ENCODE measurements around the gene SLC9A7.

SLC9A7 gene

DNA sequence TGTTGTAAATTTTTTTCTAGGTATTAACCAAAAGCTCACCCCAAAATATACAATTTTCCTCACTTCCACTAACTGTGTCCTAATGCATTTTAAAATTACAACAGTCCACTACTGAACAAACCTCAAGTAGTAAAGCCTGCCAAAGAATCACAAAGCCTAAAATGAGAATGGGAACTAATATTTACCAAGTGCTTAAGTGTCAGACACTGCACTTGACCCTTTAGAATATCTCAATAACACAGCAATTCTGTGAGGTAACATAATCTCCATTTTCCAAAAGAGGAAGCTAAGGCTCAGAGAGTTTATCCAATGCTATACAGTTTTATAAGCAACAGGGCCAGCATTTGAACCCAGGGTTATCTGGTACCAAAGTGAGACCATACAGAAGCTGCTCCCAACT lies 4.9 kb downstream of the SLC9A7 start:
- ATAC-seq: no peak

GRCh38 chrX:46750889-46751288 lies 8.0 kb downstream of the SLC9A7 start:
- no peak for ATAC-seq

- ATAC-seq: no peak
Observed at GRCh38 chrX:46744009-46744408, 14.9 kb downstream of the SLC9A7 start.

- no peak for ATAC-seq
Observed at GRCh38 chrX:46743046-46743445, 15.9 kb downstream of the SLC9A7 start.

- no peak for ATAC-seq
Observed at GRCh38 chrX:46739736-46740135, 19.2 kb downstream of the SLC9A7 start.

- no peak for ATAC-seq
Observed at GRCh38 chrX:46737462-46737861, 21.5 kb downstream of the SLC9A7 start.

- ATAC-seq: no peak
Observed at GRCh38 chrX:46737041-46737440, 21.9 kb downstream of the SLC9A7 start.

DNA sequence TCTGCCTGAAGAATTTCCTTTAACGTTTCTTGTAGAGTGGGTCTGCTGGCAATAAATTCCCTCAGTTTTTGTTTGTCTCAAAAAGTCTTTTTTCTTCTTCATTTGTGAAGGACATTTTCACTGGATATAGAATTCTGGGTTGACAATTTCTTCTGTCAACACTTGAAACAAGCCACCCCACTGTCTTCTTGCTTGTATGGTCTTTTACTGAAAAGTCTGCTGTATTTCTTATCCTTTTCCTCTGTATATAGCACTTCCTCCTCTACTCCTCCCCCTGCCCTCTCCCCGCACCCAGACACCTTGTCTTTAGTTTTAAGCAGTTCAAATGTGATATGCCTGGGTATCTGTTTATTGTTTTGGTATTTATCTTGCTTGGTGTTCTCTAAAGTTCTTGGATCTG lies 23.3 kb downstream of the SLC9A7 start:
- no peak for ATAC-seq

GRCh38 chrX:46733226-46733625 lies 25.7 kb downstream of the SLC9A7 start:
- peak; percentile 51 to 77 for ATAC-seq

DNA sequence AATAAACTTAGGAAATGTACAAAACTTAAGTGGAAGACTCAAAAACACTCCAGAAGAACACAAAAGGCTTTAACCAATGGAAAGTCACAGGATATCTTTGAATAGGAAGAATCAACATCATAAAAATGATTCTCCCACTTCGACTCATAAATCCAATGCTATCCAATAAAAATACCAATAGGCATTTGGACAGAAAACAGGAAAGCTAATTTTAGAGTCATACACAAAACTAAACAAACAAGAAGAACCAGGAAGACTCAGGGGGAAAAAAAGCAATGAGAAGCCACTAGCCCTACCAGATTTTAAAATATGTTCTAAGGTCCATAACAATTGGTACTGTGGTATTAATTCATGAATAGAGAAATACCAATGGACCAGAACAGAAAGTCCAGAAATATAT lies 28.2 kb downstream of the SLC9A7 start:
- ATAC-seq: no peak

DNA sequence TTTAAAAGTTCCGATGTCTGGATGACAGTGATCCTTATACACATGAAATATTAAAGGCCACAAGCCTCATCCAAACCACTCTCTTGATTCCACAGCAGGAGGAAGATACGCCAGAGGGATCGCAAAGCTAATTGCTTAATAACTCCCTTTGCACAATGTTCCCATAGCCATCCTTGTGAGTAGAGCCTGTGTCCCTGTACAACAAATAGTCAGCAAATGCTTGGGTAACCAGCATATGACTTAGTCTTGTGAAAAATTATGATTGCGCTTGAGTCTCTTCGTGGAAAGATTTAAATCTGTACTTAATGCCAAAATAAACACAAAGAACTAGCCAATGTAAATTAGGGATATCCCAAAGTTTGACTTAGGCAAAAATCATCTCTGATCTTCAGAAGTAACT lies 31.5 kb downstream of the SLC9A7 start:
- no peak for ATAC-seq

- ATAC-seq: peak; percentile 44 to 60
Observed at GRCh38 chrX:46723569-46723927, 35.4 kb downstream of the SLC9A7 start.

DNA sequence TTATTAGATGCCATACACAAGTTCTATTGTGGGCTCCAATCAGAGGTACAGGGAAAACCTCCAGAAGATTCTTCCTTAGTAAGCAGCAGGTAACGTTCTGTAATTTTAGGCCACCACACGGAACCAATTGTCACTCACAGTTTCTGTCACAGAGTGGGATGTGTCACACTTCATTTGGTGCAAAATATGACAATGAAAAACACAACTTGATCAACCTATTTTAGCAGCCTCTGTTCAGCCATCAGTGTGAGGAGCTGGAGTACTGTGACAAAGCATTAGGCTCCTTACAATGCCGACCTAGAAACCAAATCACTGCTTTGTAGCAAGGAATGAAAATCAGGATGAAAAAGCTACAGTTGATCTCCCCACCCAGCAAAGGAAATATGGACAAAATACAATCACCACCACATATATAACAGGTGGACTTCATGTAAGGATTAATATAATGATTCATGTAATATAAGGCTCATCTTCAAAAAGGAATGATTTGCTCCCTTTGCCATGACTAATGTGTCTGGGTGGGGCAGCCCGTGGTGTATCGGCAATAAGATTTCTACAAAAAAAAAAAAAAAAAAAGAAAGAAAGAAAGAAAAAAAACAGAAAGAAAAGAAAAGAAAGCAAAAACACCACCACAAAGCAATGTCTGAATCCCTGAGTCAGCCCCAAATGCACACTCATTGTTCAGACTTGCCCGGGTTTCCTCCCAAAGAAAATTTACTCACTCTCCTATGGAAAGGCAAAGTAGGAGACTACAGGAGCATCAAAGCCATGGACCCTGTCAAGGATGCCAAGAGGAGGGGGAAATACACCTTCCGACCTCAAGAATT lies 36.0 kb downstream of the SLC9A7 start:
- peak in 1 of 2 donors; percentile 28 for ATAC-seq

GRCh38 chrX:46716796-46717195 lies 42.1 kb downstream of the SLC9A7 start:
- ATAC-seq: no peak

GRCh38 chrX:46715997-46716396 lies 42.9 kb downstream of the SLC9A7 start:
- no peak for ATAC-seq

GRCh38 chrX:46715530-46715929 lies 43.4 kb downstream of the SLC9A7 start:
- peak; percentile 42 to 46 for ATAC-seq

- ATAC-seq: peak; percentile 45 to 57
Observed at GRCh38 chrX:46713672-46714490, 45.0 kb downstream of the SLC9A7 start.

GRCh38 chrX:46712764-46713163 lies 46.2 kb downstream of the SLC9A7 start:
- ATAC-seq: no peak

DNA sequence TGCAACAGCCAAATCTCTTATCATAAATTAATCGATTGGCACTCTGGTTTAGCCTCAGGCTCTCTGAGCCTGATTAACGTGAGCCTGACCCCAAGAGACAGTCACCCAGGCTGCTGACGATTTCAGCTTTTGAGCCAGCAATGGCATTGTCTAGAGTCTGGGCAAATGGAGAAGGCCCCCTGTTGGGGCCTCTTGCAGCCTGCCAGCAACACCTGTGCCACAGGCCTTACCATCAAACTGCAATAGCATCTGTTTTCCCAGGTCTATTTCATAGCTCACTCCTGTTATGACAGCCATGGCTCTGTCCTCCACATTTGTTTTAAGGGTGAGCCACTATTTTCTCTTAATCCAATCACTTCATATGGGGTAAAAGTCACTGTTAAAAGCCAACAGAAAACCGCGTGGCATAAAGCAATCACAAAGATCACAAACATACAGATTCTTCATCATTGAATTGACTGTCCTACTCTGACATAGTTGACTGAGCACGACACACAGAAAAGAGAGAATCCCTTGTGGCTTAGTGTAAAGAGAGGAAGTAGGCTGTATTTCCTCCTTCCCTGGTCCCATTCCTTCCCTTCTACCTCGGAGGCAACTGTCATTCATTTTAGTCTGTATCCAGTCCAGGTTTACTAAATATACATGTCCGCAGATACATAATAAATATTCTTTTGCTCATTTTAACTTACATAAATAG lies 47.8 kb downstream of the SLC9A7 start:
- peak in 1 of 2 donors; percentile 18 for ATAC-seq

GRCh38 chrX:46710425-46710824 lies 48.5 kb downstream of the SLC9A7 start:
- no peak for ATAC-seq

DNA sequence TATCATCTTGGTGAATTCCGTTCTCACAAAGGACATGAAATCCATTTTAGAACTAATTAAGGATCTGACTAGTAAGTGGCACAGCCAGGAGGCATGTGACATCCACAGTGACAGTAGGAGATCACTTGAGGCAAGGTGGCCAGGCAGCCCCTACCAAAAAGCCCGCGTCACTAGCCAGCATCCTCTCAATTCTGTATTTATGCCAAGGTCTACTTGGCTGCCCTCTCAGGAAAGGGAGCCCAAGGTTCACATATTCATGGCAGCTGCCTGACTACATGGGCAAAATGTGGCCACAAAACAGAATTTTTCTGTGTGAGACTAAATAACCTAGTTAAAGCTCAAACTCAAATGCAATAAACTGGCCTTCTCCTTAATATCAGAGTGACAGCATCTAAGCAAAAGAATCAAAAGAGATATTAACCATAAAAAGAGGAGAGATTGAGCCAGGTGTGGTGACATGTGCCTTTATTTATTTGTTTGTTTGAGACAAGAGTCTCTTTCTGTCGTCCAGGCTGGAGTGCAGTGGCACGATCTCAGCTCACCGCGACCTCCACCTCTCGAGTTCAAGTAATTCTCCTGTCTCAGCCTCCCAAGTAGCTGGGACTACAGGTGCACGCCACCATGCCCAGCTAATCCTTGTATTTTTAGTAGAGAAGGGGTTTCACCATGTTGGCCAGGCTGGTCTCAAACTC lies 51.5 kb downstream of the SLC9A7 start:
- ATAC-seq: no peak

DNA sequence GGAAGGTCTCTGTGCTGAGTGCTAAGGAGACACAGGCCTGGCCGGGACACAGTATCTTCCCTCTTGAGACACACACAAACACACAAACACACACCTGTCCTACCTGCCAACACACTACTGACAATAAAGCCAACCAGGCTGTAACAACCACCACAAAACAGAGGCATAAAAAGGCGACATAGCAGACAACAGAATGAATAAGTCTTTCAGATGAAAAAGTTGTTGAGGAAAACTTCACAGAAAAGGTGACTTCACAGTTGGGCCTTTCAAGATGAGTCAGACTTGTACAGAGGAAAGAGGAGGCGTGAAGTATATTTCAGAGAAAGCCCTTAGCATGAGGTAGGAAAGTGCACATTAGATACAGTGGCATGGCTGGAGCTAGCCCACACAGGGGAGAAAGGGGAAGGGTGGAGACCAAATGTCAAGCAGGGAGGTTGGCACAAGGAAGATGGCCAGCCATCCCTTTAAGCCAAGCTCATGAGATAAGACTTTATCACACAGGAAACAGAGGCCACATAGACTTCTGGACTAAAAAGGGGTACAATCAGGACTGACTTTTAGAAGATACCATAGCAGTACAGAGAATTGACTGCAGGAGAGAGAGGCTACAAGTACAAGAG lies 54.0 kb downstream of the SLC9A7 start:
- ATAC-seq: peak; percentile 92 to 95

Data from activated CD4-positive, CD25-positive, alpha-beta regulatory T cell treated with anti-CD3 and anti-CD28 coated beads, Interleukin-2, amount 50 U/mL, for 24 hours (primary cell).